ENCODE data around the gene KRTAP2-1.
A peak's percentile ranks its signal among the peaks of the same experiment; 100 is the strongest.
"Not testable (repeated sequence)": the region's sequence is repeated elsewhere in the genome, so short reads cannot be mapped to it uniquely, and the experiment has no call there.

The KRTAP2-1 gene

DNA sequence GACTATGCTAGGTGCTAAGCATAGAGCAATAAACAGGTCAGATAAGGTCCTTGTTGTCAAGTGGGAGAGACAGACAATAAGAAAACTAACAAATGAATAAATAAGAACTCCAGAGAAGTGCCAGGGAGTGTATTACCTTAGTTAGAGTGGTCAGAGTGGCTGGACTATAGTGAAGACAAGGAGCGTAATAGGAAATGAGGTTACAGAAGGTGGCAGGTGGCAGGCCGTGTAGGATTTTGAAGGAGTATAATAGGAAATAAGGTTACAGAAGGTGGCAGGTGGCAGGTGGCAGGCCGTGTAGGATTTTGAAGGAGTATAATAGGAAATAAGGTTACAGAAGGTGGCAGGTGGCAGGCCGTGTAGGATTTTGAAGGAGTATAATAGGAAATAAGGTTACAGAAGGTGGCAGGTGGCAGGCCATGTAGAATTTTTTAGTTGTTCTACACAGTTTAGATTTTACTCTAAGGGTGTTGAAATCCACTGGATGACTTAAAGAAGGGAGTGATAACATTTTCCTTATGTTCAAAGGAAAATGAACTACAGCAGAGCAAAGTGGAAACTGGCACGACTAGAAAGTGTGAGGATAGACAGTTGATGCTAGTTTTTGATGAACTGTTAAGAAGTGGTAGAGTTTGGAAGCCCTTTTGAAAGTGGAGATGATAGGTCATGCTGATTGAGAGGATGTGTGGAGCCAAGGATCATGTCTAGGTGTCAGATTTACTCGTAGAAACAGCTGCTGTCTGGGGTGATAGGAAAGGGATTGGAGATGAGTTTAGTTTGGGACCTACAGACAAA, 34.6 kb downstream of the KRTAP2-1 start:
- DNase-seq (ENCODE audit: low read depth) = no peak

DNA sequence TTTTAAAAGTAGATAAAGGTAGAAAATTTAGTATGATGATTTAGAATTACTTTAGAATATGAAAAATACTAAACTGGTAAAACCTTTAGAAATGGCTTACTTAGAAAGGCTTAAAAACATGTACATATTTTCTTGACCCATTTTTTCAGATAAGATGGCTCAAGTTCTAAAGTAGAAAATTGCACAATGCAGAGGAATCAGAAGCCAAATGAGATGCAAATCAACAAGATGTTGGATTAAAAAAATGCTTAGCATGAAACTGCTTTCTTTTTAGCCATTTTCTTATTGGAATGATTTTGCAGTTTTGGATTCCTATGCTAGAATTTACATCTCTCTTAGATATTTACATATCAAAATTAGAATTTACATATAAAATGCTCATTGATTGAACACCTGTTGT, 36.7 kb downstream of the KRTAP2-1 start:
- DNase-seq (ENCODE audit: low read depth) = no peak

DNA sequence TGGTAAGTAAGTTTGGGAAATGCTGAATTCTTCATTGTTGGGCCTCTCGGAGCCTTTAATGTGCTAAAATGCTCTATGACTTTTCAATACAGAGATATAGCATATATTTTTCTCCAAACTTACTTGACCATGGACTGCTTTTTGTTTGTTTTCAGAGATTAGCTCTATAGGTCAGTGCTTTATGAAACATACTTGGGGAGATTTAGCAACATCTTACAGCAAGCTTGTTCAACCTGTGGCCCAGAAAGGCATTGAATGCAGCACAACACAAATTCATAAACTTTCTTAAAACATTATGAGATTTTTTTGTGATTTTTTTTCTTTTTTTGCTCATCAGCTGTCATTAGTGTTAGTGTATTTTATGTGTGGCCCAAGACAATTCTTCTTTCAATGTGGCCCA, 37.2 kb downstream of the KRTAP2-1 start:
- DNase-seq (ENCODE audit: low read depth) = no peak

DNA sequence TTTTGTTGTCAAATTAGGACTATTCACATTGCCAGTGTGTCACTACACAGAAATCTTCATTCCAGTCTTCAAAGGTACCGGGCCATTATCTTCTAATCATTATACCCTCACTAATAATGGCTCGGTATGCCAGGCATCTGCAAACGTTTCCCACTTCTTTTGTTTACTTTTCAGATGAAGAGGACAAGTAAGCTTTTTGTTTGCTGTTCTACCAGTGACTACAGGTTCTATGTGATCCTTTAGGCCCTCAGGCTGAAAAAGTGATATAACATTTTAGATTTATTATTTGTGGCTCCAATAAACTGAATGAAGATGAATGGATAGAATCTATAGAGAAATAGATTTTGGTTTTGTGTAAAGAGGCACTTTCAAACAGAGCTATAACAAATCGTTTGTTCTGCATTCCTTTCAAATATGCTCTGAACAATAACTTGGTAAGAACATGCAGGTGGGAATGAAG, 37.8 kb downstream of the KRTAP2-1 start:
- DNase-seq (ENCODE audit: low read depth) = peak; percentile 12

DNA sequence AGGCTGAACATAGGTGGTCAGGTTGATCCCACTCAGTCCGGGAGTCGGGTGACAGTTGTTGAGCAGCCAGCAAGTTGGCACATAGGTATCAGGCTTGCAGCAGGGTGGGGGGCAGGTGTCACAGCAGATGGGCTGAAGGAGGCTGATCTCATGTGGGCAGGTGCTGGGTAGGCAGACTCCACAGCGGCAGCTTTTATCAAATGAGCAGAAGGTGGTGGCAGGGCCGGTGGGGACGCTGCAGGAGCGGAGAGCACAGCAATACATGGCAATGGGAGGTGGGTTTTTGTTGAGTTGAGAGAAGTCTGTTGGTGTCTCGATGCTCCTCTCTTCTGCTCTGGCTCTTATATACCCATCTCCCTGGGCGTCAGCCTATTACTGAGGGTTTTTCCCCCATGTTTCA, 38.3 kb downstream of the KRTAP2-1 start, which contains the start of gene KRTAP3-1:
Gene KRTAP3-1, minus strand, starts transcription at position 318 of the 400 bp plus-strand sequence. Its CDS starts 54 bp downstream, at position 264.
- no peak for DNase-seq (ENCODE audit: low read depth)

DNA sequence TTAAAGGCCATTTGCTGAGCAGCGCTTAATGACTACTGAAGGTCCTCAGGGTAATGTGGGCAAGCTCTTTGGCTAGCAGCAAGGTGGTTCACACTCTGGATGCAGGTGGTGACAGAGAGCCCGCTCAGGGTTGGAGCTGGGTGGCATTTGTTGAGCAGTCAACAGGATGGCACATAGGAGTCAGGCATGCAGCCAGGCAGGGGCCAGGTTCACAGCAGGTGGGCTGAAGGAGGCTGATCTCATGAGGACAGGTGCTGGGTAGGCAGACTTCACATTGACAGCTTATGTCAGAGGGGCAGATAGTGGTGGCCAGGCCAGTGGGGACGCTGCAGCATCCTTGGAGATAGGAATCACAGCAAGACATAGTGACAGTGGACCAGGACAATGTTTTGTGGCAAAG, 42.7 kb downstream of the KRTAP2-1 start:
- no peak for DNase-seq (ENCODE audit: low read depth)

DNA sequence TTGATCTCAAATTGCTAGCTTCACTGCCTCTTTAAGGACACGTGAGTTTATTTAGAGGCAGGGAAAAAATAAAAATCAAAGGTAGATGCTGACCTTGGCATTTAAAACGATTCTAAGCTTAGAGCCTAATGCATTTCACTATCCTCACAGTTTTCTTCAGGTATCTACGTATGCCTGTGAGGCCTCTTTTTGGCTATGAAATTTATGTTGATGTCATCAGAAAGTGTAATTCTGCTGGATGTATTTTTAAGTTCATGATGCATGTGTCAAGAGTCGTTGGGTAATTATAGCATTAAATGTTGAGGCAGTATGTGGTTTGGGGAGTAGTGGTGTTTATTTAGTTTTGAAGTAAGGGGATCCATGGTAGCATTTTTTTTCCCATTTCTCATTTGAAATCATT, 43.2 kb downstream of the KRTAP2-1 start:
- no peak for DNase-seq (ENCODE audit: low read depth)

DNA sequence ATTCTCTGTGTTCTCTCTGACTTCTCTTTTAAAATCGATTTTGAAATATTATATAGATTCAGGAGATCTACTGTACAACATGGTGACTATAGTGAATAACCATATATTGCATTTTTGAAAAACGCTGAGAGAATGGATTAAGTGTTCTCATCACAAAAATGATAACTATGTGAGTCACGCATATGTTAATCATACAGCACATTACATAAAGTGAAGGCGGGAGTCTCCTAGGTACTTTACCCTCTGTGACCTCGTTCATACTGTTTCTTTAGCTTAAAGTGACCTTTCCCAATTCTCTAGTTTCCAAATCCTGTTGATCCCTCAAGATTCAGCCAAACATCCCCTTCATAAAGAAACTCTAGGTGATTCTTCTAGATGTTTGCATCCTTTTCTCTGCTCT, 44.3 kb downstream of the KRTAP2-1 start:
- DNase-seq (ENCODE audit: low read depth) = no peak

DNA sequence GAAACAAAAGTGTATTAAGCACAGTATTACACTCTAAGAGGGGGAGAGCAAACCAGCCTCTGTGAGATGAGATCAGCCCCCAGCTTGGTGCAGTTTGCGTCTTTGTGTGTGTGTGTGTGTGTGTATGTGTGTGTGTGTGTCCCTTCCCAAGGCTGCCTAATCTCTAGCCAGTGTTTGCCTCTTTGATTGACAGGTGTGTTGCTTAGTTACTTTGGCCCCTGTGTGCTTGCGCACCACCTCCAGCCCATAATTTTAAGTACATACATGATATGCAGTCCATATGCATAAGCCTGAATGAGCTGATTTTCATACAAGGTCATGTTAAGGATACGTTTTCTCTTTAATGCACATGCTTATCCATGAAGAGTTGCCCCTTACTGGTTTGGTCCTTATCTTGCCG, 45.3 kb downstream of the KRTAP2-1 start:
- DNase-seq (ENCODE audit: low read depth) = no peak

DNA sequence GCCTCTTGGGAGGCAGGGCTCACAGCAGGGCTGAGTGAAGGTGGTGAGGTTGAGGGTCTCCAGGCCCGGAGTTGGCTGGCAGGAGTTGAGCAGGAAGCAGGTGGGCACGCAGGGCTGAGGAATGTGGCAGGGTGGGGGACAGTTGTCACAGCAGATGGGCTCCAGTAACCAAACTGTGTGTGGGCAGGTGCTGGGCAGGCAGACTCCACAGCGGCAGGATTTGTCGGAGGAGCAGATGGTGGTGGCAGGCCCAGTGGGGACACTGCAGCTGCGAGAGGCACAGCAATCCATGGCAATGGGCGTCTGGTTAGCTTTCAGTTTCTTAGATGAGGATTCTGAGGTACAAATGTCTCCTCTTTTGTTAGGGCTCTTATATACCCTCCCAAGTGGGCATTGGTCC, 47.6 kb downstream of the KRTAP2-1 start, which contains the start of gene KRTAP3-2:
Gene KRTAP3-2, minus strand, starts transcription at position 344 of the 400 bp plus-strand sequence. Its CDS starts 53 bp downstream, at position 291.
- not testable (repeated sequence) for DNase-seq (ENCODE audit: low read depth)

DNA sequence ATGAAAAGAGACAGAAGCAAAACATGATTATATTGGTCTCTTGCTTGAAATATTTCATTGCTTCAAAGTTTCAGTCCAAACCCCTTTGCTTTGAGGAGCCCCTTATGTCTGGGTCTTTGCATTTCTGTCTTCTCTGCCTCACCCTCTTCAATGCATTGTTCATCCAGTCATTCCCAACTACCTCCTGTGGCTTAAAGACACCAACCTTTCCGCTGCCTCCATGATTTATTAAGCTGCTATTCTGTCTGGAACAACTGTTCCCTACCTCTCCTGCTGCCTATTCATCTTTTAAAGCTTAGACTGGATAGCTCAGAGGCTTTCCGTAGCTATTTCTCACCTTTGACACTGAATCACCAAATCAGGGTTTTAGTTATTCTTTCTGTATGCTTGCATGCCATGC, 49.8 kb downstream of the KRTAP2-1 start:
- no peak for DNase-seq (ENCODE audit: low read depth)

DNA sequence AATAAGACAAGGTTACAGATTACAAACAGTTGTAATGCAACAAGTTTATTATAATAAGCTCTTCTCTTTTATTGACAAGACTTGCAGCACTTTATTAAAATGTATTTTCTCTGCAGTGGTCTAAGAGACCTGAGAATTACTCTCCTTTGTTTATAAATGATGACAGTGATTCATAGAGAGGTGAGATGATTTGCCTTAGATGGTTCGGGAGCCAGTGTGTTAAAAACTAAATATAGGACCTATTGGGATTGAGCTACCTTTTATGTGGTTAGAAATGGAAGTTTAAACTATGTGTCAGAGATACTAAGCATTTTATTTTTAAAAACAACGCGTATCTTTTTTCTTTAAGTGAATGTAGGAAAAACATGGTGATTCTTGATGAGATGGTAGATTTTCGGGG, 50.3 kb downstream of the KRTAP2-1 start:
- DNase-seq (ENCODE audit: low read depth) = no peak
